ENCODE results near the gene BHLHE40.

Gene BHLHE40

DNA sequence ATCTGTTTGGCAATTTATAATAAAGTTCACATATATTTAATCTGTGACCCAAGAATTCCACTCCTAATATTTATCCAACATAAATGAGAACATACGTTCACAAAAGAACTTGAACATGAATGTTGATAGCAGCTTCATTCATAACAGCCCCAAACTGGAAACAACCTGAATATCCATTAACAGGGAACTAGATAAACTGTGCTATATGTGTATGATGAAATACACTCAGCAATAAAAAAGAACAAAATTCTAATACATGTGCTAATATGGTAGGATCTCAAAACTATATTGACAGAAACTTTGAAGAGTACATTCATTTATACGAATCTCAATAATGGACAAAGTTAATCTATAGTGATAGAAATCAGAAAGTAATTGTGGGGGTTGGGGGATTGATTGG, 5.1 kb upstream of the BHLHE40 start:
- FAIRE-seq (no peak), DNase-seq (ENCODE audit: insufficient read length, low spot score) (no peak)
- TF ChIP-seq CTCF (IDR thresholded peaks at IDR 0.05; ENCODE audit: insufficient read depth, missing control alignments): no peak

DNA sequence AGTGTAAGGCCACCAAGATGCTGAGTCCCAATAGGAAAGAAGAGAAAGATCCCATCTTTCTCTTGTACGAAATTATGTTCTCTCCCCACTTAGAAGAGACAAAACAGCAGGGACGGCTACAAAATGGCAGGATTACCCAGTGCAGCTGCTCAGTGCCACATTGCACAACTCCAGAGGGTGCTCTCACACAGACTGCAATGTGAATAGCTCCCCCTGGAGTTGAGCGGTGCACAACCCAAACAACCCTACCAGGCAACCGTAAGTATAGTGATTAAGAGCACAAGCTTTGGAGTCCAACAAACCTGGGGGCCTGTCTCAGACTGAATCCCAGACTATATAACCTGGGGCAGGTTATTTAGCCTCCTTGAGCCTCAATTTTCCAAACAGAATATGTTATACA, 3.1 kb upstream of the BHLHE40 start:
- DNase-seq (ENCODE audit: insufficient read length, low spot score) (peak; percentile 68), FAIRE-seq (peak; percentile 85)
- peak; percentile 71 for TF ChIP-seq CTCF (IDR thresholded peaks at IDR 0.05; ENCODE audit: insufficient read depth, missing control alignments)

- no peak for FAIRE-seq
- TF ChIP-seq CTCF (IDR thresholded peaks at IDR 0.05; ENCODE audit: insufficient read depth, missing control alignments): no peak
- DNase-seq (ENCODE audit: insufficient read length, low spot score): no peak
Measured at GRCh38 chr3:4977001-4977852, 2.0 kb upstream of the BHLHE40 start.

GRCh38 chr3:4977853-4978203, 1.4 kb upstream of the BHLHE40 start:
- DNase-seq (ENCODE audit: insufficient read length, low spot score): no peak
- no peak for FAIRE-seq
- no peak for TF ChIP-seq CTCF (IDR thresholded peaks at IDR 0.05; ENCODE audit: insufficient read depth, missing control alignments)

DNA sequence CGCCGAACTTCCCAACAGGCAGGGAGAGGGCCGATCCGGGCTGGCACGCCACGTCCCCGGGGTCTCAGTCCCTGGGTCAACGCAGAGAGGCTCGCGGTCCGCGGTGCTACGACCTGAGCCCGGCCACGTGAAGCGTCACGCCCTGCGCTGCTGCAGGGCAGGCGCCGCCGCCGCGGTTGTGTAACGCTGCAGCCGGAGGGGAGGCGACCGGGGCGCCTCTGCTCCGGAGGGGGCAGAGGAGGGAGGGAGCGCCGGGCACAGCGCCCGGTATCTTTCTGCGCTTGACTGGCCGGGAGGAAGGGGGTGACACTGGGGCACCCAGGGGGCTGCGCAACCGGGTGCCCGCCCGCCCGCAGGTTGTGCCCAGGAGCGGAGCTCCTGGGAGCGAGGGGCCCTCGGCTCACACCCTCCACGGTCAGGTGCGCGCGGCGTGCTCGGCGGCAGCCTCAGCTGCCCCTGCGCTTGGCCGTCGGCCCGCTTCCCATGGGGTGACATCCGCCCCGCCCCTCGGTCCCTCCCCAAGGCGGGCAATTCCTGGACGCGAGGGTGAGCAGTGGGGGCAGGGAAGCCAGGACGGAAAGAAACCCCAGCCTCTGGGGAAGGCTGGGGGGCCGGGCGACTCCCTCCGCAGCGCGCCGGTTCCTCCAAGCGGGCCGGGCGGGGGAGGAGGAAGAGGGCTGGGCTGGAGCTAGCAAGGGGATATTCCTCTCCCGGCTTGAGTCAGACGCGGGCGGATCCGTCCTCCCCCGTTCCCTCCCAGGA, 852 bp upstream of the BHLHE40 start:
- DNase-seq (ENCODE audit: insufficient read length, low spot score): peak; percentile 82
- no peak for FAIRE-seq
- TF ChIP-seq CTCF (IDR thresholded peaks at IDR 0.05; ENCODE audit: insufficient read depth, missing control alignments): no peak

- TF ChIP-seq CTCF (IDR thresholded peaks at IDR 0.05; ENCODE audit: insufficient read depth, missing control alignments): no peak
- no peak for FAIRE-seq
- peak; percentile 75 for DNase-seq (ENCODE audit: insufficient read length, low spot score)
Measured at GRCh38 chr3:4978966-4979427, 240 bp upstream of the BHLHE40 start.
